ENCODE results near the gene SGSH. TPM values are rescaled to one million over a fixed set of nuclear protein-coding genes. Genes with fewer than 3 reads are reported as not detected.

The SGSH gene
- total RNA-seq, 1 donor from 2014 or later: 7.2 TPM

DNA sequence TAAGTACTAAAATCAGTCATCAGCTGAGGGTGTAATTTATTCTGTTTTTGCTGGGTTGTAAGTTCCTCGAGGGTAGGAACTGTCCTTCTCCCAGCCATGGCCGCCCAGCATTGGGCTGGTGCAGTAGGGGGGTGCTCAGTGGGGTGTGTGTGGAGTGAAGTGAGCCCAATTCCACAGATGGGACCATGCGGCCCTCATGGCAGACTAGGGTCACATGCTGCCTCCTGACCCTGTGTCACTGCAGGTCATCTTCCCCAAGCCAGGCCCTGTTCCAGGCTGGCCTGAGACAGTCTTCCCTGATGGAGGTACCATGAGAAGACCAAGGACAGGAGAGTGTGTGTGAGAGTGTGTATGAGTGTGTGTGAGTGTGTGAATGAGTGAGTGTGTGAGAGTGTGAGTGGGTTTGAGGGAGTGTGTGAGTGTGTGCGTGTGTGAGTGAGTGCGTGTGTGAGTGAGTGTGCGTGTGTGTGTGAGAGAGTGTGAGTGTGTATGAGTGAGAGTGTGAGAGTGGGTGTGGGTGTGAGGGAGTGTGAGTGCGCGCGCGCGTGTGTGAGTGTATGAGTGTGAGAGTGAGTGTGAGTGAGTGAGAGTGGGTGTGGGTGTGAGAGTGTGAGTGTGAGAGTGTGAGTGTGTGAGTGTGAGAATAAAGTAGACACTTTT lies 3.8 kb upstream of the SGSH start:
- Mint-ChIP-seq H3K27me3 (ENCODE audit: insufficient read depth, low read depth) (peaks cover 6% of the 10 kb centered on the region), H3K4me3 (no peak overlapping the region), H3K9me3 (no peaks in the 10 kb centered on the region), H3K27ac (no peak overlapping the region), H3K4me1 (peaks cover 36% of the 10 kb centered on the region), H3K36me3 (peaks cover 5% of the 10 kb centered on the region)
- Histone ChIP-seq H3K4me3 (no peak overlapping the region), H3K36me3 (no peaks in the 10 kb centered on the region), H3K79me2 (ENCODE audit: low read depth) (peaks cover 15% of the 10 kb centered on the region), H3K4me2 (no peak overlapping the region), H3K27ac (no peak overlapping the region), H3K4me1 (peaks cover 22% of the 10 kb centered on the region), H3K9me3 (ENCODE audit: low read depth) (no peaks in the 10 kb centered on the region), H4K20me1 (ENCODE audit: low read depth) (peaks cover 4% of the 10 kb centered on the region), H2AFZ (replicated peaks) (no peak overlapping the region), H3K9ac (no peak overlapping the region), H3F3A (ENCODE audit: low read depth) (peaks cover 3% of the 10 kb centered on the region), H3K27me3 (no peaks in the 10 kb centered on the region)
- TF ChIP-seq, protein P1, sequence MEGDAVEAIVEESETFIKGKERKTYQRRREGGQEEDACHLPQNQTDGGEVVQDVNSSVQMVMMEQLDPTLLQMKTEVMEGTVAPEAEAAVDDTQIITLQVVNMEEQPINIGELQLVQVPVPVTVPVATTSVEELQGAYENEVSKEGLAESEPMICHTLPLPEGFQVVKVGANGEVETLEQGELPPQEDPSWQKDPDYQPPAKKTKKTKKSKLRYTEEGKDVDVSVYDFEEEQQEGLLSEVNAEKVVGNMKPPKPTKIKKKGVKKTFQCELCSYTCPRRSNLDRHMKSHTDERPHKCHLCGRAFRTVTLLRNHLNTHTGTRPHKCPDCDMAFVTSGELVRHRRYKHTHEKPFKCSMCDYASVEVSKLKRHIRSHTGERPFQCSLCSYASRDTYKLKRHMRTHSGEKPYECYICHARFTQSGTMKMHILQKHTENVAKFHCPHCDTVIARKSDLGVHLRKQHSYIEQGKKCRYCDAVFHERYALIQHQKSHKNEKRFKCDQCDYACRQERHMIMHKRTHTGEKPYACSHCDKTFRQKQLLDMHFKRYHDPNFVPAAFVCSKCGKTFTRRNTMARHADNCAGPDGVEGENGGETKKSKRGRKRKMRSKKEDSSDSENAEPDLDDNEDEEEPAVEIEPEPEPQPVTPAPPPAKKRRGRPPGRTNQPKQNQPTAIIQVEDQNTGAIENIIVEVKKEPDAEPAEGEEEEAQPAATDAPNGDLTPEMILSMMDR (IDR thresholded peaks at IDR 0.05): no peak
- TF ChIP-seq EZH2phosphoT487 (IDR thresholded peaks at IDR 0.05): no peak
- no peak for TF ChIP-seq EZH2 (IDR thresholded peaks at IDR 0.05)
- DNase-seq (ENCODE audit: low spot score): no peak

DNA sequence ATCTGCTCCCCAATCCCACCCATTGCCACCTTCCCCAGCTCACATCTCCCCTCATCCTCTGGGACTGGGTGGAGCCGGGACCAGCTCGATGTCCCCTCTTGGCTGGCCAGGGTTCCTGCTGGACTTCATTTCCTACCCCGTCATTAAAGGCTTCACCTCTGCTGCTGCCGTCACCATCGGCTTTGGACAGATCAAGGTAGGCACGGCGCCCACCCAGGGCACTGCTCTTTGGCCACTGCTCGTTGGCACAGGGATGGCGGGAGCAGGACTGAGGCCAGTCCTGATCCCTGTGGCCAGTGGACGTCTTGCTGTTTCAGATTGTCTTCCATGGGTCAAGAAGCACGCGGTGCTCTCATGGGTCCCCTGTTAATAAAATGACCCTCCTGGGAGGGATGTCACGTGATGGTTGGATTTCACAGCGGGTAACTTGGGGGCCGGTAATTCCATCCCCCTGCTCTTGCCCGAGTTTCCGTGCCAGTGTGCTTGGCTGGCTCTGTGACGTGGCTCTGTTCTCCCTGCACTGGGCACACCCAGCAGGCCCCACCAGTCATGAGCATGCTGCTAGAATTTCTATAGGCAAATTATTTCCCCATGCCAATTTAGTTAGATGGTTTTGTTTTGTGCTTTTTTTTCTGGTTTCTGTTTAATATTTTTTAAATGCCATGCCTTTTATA lies 3.1 kb upstream of the SGSH start:
- peaks cover 22% of the 10 kb centered on the region for H3K4me1 ChIP-seq
- no peaks in the 10 kb centered on the region for H3K9me3 ChIP-seq (ENCODE audit: low read depth)
- TF ChIP-seq, protein P1 (IDR thresholded peaks at IDR 0.05): no peak
- TF ChIP-seq EZH2phosphoT487 (IDR thresholded peaks at IDR 0.05): no peak
- TF ChIP-seq EZH2 (IDR thresholded peaks at IDR 0.05): no peak
- no peak overlapping the region for H2AFZ ChIP-seq (replicated peaks)
- no peaks in the 10 kb centered on the region for H3K9me3 Mint-ChIP-seq
- H3K4me3 Mint-ChIP-seq: peak overlapping the region; percentile 41
- H3K9ac ChIP-seq: no peak overlapping the region
- H3K27me3 Mint-ChIP-seq (ENCODE audit: insufficient read depth, low read depth): peaks cover 6% of the 10 kb centered on the region
- peaks cover 5% of the 10 kb centered on the region for H3K36me3 Mint-ChIP-seq
- no peaks in the 10 kb centered on the region for H3K27me3 ChIP-seq
- H3K4me1 Mint-ChIP-seq: peaks cover 39% of the 10 kb centered on the region
- peaks cover 3% of the 10 kb centered on the region for H3F3A ChIP-seq (ENCODE audit: low read depth)
- peaks cover 15% of the 10 kb centered on the region for H3K79me2 ChIP-seq (ENCODE audit: low read depth)
- DNase-seq (ENCODE audit: low spot score): no peak
- H3K36me3 ChIP-seq: no peaks in the 10 kb centered on the region
- H3K27ac Mint-ChIP-seq: no peak overlapping the region
- H3K4me3 ChIP-seq: no peak overlapping the region
- H3K4me2 ChIP-seq: no peak overlapping the region
- no peak overlapping the region for H3K27ac ChIP-seq
- H4K20me1 ChIP-seq (ENCODE audit: low read depth): peaks cover 4% of the 10 kb centered on the region

DNA sequence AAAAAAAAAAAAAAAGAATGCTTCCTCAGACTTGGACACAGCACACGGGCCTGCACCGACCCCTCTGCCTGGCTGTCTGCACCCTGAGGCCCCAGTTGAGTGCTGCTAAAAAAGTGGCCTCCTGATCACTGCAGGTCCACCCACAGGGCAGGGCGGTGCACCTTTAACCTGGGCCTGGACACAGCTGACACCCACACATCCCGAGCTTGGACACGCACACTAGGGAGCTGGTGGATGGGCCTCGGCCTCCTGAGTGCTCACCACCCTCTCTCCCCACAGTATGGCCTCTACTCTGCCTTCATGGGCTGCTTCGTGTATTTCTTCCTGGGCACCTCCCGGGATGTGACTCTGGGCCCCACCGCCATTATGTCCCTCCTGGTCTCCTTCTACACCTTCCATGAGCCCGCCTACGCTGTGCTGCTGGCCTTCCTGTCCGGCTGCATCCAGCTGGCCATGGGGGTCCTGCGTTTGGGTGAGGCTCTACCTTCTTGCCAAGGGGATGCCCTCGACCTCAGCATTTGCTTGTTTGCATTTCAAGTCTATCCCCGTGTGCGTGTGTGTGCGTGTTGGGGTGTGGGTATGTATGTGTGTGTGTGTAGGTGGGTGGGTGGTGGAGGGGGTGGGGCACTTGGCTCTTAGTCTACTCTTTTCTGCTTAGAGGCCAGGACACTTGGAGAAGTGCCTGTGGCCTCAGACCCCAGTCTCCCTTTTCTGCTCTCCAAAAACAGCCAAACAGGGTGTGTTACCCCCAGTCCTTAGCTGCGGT lies 2.4 kb upstream of the SGSH start:
- H3K27me3 Mint-ChIP-seq (ENCODE audit: insufficient read depth, low read depth): peaks cover 7% of the 10 kb centered on the region
- H3K9ac ChIP-seq: no peak overlapping the region
- no peaks in the 10 kb centered on the region for H3K9me3 Mint-ChIP-seq
- H3K4me1 Mint-ChIP-seq: peaks cover 39% of the 10 kb centered on the region
- no peak overlapping the region for H3K27ac Mint-ChIP-seq
- H2AFZ ChIP-seq (replicated peaks): no peak overlapping the region
- H3K4me2 ChIP-seq: no peak overlapping the region
- no peak overlapping the region for H3K27ac ChIP-seq
- peaks cover 5% of the 10 kb centered on the region for H3K36me3 Mint-ChIP-seq
- DNase-seq (ENCODE audit: low spot score): no peak
- TF ChIP-seq, protein P1 (IDR thresholded peaks at IDR 0.05): no peak
- TF ChIP-seq EZH2phosphoT487 (IDR thresholded peaks at IDR 0.05) (no peak), EZH2 (IDR thresholded peaks at IDR 0.05) (no peak)
- H3K9me3 ChIP-seq (ENCODE audit: low read depth): no peaks in the 10 kb centered on the region
- H3K27me3 ChIP-seq: no peaks in the 10 kb centered on the region
- peaks cover 22% of the 10 kb centered on the region for H3K4me1 ChIP-seq
- peaks cover 3% of the 10 kb centered on the region for H3F3A ChIP-seq (ENCODE audit: low read depth)
- no peaks in the 10 kb centered on the region for H3K36me3 ChIP-seq
- H3K4me3 Mint-ChIP-seq: peak overlapping the region; percentile 78
- H4K20me1 ChIP-seq (ENCODE audit: low read depth): peaks cover 4% of the 10 kb centered on the region
- H3K79me2 ChIP-seq (ENCODE audit: low read depth): peaks cover 15% of the 10 kb centered on the region
- no peak overlapping the region for H3K4me3 ChIP-seq

Data from neural progenitor cell (in vitro differentiated cells).